HG03066 (cell line): ENCODE results near the gene FAM118B.
A peak's percentile ranks its signal among the peaks of the same experiment; 100 is the strongest.

Source experiments
- ATAC-seq: cut with Tn5 transposase; IDR thresholded peaks from one replicate; pipeline ENCODE4 v1.9.1; 2021; ENCODE audit warnings: low read depth; ENCODE audit not compliant: unreplicated experiment

The FAM118B gene

DNA sequence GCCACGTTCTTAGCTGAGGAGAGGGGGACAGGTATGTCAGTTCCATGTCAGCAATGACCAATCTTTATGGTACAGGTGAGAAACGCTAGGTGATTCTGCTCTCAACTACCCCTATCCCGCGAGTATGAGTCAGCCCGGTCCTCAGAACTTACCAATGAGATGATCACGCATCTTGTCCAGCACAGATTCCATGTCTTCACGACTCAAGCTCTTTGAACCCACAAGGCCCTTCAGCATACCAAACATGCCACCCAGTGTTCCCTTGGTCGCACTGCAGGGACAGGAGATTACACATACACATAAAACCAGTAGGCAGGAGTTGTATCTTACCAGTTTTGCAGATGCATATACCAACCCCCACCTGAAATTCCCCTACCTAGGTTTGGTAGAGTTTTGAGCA lies 54.2 kb downstream of the FAM118B start:
- no peak for ATAC-seq

DNA sequence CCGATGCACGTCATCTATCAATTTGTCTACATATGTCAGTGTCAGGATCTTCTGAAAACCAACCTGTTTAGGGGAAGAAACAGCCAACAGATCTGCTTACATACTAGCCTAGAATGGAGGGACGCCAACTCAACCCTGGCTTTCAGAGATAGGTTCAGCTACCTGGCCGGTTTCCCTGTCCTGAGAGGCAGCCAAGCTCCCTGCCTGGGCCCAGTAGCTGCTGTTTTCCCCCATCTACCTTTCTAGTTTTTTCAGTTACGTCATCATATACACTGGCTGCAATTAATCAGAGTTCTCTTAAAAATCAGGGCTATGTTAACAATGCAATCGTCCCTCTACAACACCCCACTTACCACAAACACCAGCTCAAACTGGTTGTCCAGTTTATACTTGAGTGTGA lies 56.1 kb downstream of the FAM118B start:
- ATAC-seq, result no peak

DNA sequence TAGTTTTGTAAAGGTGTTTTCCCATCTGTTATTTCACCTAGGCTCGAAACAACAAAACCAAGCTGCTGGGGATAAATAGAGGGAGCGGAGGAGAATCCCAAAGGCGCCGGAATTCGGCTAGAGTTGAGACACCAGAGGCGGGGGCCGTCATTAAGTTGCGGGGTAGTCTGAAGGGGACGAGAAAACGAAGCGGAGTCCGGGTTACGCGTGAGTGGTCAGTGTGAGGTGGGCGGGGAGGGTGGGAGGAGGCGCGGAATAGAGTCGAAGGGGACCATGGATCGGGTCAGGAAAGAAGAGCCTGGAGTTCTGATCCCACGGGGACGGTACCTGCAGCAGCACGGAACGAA lies 56.8 kb downstream of the FAM118B start:
- ATAC-seq, result peak; percentile 7

- peak; percentile 99 for ATAC-seq
These were observed 57.4 kb downstream of the FAM118B start, which contains the start of the genes FOXRED1 and SRPRA for GRCh38 chr11:126268708-126269579. Gene FOXRED1 (plus strand): TSS chr11:126269154. CDS start chr11:126269207, 53 bp downstream. Gene SRPRA (minus strand): TSS chr11:126268895. CDS start chr11:126268804, 91 bp downstream.

GRCh38 chr11:126277322-126277721 lies 65.7 kb downstream of the FAM118B start:
- ATAC-seq, result no peak

GRCh38 chr11:126277780-126278179 lies 66.2 kb downstream of the FAM118B start:
- ATAC-seq, result no peak

DNA sequence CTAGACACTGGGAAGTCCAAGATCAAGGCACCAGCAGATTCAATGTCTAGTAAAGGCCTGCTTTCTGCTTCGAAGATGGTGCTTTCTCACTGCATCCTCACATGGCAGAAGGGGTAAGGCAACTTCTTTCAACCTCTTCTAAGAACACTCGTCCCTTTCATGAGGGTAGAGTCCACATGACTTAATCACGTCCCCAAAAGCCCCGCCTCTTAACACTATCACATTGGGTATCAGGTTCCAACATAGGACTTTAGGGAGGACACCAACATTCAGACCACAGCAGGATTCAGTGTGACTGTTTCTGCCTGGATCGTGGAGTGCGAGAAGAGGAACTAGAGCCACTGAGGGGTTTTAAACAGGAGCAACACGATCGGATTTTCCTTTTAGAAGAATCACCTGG lies 67.6 kb downstream of the FAM118B start:
- no peak for ATAC-seq

GRCh38 chr11:126280595-126280994 lies 69.0 kb downstream of the FAM118B start:
- no peak for ATAC-seq

DNA sequence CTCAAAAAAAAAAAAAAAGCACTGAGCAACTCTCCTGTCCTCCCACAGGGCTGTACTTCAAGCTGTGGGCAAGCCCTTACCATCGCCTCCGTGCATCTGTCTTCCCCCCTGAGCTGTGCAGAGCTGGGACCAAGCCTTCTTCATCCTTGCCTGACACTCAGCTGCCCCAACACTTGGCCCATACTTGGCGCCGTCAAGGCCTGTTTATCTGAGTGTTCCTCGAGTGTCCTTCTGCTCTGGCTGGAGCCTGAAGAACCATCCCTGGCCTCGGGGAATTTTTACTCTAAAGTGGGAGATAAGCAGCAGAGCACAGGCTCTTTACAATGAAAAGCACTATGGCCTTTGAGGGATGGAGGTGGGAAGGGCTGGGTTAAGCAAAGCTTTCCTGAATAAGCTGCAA lies 69.7 kb downstream of the FAM118B start:
- ATAC-seq, result no peak

DNA sequence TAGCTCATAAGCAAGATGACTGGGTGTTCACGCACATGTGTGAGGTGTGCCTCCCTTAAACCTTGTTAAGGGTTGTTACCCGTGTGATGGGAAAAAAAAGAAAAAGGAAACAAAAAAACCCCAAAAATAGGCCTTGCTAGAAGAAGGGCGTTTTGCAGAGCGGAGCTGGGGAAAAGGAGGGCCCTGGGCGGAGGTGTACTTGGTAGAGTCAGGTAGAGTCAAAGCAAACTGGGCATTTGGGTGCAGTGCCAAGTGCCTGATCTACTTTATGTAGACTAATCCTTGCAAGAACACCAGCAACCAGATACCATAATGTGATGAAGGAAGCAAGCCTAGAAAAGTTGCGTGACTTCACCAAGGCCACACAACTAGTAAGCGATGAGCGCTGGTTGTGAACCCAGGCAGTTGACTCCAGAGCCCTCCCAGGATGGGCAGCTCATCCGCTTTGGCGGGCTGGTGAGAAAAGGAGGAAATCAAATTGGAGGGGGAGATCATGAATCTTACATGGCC lies 70.1 kb downstream of the FAM118B start:
- no peak for ATAC-seq

DNA sequence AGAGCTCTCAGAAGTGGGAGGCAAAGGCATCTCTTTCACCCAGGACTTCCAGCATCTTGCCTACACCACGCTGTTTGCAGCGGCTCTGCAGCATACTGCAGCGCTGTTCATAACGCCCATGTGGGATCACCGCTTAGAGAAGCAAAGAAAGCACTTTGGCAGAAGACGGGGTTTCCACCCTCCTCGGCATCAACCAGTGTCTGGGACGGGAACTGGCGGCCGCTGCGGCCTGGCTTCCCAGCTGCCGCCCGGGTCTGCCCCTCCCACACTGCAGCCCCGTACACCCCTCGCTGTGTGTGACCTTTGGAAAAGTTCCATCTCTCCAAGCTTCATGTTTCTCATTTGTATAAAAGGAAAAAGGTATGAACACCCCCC lies 70.8 kb downstream of the FAM118B start:
- ATAC-seq, result peak; percentile 16

- peak; percentile 65 for ATAC-seq
These were observed 71.4 kb downstream of the FAM118B start, which contains the start of gene TIRAP for GRCh38 chr11:126282736-126283591. Gene TIRAP (plus strand): TSS chr11:126283093. CDS start chr11:126290895, 7,802 bp downstream.

DNA sequence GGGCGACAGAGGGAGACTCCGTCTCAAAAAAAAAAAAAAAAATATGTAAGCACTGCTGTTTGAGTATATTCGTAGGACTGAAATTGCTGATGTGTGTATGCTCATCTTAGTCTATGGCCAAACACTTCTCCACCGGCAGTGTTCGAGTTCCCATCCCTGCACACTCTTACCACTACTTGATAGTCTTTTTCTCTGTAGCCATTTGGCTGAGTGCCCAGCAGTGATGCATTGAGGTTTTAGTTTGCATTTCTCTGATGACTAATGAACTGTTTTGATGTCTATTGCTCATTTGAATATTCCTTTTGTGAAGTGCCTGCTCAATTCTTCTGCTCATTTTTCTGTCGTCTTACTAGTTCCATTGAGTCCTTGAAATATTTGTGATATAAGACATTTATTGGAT lies 73.2 kb downstream of the FAM118B start:
- no peak for ATAC-seq

GRCh38 chr11:126288237-126288636 lies 76.7 kb downstream of the FAM118B start:
- no peak for ATAC-seq

DNA sequence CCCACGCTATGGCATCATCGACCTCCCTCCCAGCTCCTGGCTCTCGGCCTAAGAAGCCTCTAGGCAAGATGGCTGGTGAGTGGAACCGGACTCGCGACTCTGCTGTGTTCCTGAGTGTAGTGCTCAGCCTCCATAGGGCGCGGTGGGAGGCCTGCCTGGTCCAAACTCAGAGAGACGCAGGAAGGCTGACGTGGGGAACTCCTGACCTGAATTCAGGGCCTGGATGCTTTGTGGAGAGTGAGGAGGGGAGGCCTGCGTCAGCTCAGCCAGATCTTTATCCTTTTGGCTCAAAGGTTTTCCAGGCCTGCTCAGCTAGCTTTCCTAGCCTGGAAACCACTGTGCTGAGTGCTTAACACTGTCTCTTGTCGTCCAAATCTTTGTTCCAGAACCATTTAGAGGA lies 79.3 kb downstream of the FAM118B start:
- ATAC-seq, result no peak

DNA sequence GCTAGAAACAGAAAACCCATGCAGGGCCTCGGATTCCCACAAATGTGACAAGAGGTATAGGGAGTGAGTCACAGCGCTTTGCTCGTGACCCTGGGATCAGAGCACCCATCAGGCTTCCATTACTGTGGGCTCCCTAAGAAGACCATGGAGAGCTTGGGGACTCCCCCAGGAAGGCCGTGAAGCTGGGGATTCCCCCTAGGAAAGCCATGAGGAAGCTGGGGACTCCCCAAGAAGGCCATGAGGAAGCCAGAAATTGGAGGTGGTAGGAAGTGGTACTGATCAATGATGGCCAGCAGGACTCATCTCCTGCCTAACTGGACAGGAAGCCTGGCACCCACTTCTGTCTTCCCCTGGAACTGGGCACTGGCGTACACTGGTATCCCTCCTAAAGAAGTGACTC lies 82.1 kb downstream of the FAM118B start:
- no peak for ATAC-seq

DNA sequence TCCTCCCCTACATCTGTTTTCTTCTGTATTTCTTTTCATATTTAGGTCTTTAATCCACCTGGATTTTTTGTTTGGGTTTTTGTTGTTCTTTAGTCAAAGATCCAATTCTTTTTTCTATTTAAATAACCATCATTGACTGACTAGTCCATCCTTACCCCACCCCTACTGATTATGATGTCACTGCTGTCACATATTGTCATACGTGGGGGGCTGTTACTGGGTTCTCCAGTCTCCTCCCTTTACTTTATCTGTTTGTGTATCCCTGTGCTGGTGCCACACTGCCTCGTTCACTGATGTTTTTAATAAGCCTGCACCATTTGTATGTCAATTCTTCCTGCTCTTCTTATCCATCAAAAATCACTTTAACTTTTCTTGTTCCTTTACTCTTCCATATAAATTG lies 85.4 kb downstream of the FAM118B start:
- ATAC-seq, result no peak

DNA sequence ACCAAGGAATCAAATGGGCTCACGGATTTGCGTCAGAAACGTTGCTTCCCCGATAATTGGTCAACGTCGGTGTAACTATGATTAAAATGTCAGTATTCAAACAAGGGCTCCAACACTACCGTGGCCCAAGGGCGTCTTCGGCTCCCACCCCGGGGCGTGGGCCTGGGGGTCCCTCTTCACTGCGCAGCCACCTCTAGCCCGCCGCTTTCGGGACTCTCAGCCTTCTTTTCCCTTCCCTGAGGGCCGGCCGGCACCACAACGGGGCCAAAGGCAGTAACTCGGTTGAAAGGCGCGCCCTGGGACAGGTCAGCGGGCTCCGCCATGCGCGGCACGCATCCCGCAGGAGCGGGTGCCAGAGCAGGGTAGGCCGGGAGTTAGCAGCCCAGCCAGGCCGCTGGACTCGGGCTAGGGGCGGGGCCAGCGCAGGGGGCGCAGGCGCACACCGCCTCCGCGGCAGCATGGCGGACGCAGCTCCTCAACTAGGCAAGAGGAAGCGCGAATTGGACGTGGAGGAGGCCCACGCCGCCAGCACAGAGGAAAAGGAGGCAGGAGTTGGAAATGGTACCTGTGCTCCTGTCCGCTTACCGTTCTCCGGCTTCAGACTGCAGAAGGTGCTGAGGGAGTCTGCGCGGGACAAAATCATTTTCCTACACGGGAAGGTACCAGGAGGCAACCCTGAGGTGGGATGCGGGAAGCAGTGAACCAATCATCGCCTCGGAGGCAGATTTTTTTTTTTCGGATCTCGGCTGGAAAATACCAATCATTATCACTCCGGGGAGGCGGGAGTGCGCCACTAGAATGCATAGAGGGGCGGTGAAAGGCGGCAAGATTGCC lies 92.3 kb downstream of the FAM118B start, which contains the start of gene DCPS:
Gene DCPS, plus strand, starts transcription at position 438 of the 834 bp plus-strand sequence. Its CDS starts 21 bp downstream, at position 459.
- ATAC-seq, result peak; percentile 89

- ATAC-seq, result no peak
These were observed 93.0 kb downstream of the FAM118B start for GRCh38 chr11:126304457-126305075.

DNA sequence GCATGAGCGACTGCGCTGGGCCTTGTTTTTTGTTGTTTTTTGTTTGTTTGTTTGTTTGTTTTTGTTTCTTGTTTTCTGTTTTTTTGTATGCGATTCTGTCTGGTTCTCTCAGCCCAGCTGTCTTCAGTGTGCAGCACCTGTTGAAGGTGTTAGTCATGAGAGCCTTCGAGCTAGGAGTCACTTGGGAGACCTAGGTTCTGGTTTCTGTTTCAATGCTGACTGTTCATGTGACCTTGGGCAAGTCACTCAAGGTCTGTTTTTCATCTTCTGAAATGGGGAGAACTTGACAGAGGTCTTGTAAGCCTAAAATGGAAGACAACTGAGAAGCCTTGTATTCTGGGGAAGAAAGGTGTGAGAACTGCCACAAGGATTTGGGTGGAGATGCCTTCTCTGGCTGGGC lies 94.1 kb downstream of the FAM118B start:
- ATAC-seq, result peak; percentile 43
